Measurements from ENCODE around the gene ACBD6.
"Not testable (repeated sequence)": the region's sequence is repeated elsewhere in the genome, so short reads cannot be mapped to it uniquely, and the experiment has no call there.

The ACBD6 gene

DNA sequence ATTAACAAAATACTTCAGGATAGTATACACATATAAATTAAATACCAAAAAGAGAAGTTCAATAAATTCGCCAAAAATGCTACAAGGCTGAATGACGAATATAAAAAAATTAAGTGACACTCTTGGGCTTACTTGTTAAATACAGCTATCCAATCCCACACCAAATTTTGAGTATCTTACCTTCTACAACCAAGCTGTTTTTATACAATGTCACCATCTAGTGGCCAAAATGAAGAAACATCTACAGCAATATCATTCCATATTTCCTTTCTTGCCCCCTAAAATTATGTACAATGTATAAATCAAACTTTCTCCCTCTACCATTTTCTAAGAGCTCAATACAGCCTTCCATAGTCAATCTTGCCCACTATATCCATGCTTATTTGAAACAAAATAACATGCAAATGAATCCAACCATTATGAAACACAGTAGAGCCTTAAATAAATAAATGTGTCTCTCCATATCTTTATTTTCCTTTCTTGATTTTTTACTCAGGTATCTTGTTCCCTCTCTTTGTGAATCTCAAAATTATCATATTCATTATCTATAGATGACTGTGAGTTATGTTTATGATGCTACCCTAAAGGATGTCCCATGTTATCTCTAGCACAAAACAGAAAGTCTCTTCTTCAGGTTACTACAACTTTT, 86.3 kb downstream of the ACBD6 start:
- DNase-seq (ENCODE audit: low spot score), result peak; percentile 19

DNA sequence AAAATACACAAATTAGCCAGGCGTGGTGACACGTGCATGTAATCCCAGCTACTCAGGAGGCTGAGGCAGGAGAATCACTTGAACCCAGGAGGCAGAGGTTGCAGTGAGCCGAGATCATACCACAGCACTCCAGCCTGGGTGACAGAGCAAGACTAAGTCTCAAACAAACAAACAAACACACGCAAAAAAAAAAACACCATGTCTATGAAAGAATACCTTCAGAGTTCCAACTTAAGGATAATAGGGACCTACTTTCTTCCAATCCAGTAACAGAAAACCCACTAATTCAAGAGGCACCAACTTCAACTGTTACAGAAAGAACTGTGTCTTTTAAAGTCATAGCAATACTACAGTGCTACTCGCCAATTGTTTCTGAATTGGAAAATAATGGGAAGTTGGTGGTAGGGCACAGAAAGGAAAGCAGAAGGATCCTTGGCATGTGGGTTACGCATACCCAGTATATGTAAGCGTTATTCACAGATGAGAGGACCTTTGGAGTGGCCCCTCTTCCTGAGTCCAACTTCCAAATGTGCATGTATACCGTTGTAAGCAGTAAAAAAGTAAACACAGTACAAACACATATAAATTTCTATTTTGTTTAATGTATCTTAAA, 87.0 kb downstream of the ACBD6 start:
- DNase-seq (ENCODE audit: low spot score), result no peak

DNA sequence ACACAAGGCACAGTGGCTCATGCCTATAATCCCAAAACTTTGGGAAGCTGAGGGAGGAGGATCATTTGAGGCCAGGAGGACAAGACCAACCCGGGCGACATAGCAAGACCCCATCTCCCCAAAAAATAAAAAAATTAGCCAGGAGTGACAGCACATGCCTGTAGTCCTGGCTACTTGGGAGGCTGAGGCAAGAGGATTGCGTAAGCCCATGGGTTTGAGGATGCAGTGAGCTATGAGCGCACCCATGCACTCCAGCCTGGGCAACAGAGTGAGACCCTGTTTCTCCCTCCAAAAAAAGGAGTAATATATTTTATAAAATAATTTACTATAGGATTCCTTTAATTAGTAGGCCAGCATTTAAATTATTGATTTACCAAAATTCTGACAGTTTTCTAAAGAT, 89.8 kb downstream of the ACBD6 start:
- DNase-seq (ENCODE audit: low spot score), result no peak

DNA sequence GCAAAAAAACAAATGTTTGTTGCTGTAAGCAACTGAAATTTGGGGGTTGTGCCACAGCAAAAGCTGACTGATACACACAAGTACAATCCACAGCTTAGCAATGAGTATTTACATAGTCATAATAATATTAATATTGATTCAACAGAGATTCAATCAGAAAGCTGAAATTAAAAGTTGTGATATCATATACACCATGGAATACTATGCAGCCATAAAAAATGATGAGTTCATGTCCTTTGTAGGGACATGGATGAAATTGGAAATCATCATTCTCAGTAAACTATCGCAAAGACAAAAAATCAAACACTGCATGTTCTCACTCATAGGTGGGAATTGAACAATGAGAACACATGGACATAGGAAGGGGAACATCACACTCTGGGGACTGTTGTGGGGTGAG, 94.2 kb downstream of the ACBD6 start:
- DNase-seq (ENCODE audit: low spot score), result not testable (repeated sequence)

DNA sequence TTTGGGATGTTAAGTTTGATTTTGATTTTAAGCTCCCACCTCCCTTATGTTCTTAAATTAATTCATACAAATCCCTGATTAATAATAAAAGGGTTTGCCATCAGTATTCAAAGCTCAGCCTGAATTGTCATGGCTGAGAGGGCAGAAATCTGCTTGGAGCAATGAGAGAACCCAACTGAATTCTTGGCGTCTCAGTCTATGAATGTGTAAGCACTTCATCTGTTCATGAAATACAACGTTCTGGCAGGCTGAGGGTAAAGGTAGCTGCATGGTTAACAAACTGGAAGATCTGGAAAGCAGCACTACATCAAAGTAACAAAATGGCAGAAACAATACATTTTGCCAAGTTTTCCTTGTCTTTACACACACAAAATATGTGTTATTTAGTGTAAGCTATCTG, 95.3 kb downstream of the ACBD6 start:
- DNase-seq (ENCODE audit: low spot score), result no peak

DNA sequence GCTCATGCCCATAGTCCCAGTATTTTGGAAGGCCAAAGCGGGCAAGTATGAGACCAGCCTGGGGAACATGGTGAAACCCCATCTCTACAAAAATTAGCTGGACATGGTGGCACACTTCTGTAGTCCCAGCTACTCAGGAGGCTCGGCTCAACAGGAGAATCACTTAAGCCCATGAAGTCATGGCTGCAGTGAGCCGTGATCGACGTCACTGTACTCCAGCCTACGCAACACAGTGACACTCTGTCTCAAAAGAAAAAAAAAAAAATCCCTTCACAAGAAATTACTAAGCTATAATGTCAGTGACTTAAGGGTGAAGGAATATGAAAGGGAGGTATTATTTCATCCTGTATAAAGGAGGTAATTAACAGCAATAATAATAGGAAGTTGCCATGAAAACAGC, 99.8 kb downstream of the ACBD6 start:
- no peak for DNase-seq (ENCODE audit: low spot score)

DNA sequence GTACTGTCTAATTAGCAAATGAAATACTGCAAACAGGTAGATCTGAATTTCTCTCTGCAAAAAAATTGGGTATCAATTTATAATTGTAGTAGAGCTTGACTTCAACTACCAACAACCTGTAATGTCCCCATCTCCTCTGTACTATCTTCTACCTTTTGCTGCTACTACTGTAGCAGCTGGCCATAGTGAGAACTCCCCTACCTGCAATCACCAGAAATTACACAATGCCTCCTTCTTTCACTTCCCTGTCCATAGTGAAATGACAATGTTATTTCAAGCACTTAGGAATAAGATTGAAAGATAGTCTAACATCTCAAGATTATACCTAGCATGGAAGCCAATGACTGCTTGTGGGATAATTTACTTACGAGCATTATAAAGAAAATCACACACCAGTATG, 100.4 kb downstream of the ACBD6 start:
- no peak for DNase-seq (ENCODE audit: low spot score)

DNA sequence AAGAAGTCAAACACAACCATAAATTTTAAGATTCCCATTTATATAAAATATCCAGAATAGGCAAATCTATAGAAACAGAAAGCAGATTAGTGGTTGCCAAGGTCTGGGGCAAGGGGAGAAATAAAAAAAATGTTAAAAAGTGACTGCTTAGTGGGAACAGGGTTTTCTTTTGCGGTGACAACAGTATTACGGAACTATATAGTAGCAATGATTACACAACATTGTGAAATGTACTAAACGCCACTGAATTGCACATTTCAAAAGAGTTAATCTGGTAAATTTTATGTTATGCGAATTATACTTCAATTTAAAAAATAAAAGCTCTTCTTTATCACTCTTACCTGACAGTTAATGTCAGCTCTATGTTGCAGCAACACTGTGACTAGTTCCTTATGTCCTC, 105.2 kb downstream of the ACBD6 start:
- DNase-seq (ENCODE audit: low spot score), result no peak

DNA sequence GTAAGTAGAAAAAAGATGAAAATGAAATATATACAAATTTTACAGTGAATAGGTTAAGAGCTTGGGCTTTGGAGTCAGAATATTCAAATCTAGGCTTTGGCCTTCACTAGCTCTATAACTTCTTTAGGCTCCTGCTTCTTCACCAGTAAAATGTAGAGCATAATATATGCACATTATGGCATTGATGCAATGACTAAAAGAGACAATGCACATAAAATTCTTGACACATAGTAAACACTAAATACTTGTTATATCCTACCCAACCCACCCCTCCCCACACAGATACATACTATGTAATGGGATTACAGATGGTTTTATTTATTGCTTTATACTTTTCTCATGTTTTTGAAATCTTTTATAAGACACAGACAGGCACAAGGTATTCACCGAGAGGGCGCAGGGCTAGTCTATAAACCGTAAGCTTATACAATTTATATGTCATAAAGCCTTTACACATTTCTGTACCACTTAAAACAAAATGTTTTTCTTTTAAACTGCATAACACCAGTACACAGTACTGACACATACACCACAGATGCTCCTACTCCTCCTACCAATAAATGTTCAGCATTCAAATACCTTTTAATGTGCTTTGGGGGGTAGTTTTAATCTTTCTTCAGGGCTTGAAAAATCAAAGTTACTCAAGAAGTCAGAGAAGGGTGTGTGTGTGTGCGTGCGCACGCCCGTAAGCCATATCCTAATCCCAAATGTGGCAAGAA, 109.8 kb downstream of the ACBD6 start:
- DNase-seq (ENCODE audit: low spot score), result no peak

DNA sequence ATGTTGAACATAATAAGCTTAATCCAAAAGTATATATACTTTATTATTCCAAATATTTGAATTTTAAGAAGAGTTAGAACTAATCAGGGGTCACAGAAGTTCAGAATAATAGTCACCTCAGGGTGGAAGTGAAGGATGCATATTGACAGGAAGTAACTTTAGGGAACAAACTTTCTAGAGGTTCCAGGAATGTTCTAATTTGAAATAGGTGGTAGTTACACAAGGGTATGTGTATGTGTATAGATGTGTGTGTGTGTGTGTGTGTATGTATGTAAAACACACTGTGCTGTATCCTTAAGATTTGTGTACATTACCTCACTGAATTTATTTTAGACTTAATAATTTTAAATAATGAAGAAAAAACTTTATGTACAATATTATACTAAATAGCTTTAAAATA, 110.4 kb downstream of the ACBD6 start:
- DNase-seq (ENCODE audit: low spot score), result no peak

DNA sequence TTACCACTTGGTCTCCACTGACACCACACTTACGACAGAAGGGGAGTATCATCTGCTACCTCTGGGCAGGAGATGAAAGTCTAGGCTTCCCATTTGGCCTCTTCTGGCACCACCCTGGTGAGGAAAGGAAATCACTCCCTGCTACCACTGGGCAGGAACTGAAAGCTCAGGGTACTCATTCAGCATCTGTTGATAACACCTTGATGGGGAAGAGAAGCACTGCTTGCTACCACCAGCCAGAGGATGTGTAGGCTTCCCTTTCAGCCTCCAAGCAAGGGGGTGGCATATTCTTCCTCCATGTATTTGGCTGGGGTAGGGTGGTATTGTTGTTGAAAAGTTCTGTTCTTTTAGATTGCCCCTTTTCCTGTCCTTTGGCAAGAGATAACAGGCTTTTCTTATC, 115.0 kb downstream of the ACBD6 start:
- no peak for DNase-seq (ENCODE audit: low spot score)

DNA sequence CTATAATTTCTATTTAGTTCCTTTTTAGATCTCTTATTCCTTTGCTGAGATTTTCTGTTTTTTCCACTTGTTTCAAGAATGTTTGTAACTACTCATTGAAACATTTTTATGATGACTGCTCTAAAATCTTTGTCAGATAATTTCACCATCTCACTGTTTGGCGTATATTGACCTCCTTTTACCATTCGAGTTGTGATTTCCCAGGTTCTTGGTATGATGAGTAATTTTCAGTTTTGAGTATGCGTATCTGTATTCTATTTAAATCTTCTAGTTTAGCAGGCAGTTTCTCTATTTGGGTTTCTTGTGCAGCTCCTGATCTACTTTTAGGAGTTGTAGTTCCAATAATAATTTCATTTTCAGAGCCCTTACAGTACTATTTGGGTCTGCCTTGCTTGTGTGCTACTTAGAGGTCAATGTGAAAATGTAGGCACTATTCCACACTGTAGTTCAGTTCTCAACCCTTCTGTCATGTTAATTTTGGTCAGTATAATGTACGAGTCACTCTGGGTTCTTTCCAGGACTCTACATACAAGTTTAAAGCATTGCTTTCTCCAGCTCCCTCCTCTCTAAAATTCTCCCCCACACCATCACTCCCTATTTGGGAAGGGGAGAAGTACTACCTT, 115.5 kb downstream of the ACBD6 start:
- DNase-seq (ENCODE audit: low spot score), result no peak

DNA sequence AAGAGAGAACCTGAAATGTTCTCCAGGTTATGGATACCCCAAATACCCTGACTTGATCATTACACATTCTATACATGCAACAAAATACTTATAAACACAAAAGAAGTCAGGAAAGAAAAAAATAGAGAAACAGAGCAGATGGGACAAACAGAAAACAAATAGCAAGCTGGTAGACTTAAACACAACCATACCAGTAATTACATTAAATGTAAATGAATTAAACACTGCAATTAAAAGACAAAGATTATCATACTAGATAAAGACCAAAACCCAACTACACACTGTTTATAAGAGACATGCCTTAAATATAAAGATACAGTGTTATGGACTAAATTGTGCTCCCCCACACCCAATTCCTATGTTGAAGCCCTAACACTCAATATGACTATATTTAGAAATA, 117.2 kb downstream of the ACBD6 start:
- DNase-seq (ENCODE audit: low spot score), result no peak

DNA sequence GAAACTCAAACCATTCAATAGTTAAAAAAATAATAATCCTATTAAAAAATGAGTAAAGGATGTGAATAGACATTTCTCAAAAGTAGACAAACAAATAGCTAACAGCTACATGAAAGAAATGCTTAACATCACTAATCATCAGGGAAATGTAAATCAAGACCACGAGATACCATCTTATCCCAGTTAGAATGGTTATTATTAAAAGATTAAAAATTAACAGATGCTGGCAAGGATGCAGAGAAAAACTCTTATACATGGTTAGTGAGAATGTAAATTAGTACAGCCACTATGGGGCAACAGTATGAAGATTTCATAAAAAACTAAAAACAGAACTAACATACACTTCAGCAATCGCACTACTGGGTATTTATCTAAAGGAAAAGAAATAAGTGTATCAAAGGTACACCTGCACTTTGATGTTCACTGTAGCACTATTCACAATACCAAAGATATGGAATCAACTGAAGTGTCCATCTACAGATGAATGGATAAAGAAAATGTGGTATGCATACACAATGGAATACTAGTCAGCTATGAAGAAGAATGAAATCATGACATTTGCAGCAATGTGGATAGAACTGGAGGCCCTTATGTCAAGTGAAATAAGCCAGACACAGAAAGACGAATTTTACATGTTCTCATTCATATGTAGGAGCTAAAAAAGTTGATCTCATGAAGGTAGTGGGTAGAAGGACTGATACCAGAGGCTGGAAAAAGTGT, 117.9 kb downstream of the ACBD6 start:
- no peak for DNase-seq (ENCODE audit: low spot score)

DNA sequence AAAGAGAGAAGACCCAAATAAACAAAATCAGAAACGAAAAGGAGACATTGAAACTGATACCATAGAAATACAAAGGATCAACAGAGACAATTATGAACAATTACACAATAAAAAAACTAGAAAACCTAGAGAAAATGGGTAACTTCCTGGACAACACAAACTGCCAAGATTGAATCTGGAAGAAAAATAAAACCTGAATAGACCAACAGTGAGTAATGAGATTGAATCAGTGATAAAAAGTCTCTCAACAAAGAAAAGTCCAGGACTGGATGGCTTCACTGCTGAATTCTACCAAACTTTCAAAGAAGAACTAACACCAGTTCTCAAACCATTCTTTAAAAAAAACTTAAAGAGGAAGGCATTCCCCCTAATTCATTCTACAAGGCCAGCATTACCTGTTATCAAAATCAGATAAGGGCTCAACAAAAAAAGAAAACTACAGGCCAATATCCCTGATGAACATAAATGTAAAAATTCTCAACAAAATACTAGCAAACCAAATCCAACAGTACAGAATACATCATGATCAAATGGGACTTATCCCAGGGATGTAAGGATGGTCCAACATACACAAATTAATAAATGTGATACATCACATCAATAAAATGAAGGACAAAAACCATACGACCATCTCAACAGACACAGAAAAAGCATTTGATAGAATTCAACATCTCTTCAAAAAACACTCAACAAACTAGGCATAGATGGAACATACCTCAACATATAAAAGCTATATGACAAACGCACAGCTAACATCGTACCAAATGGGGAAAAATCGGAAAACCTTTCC, 119.9 kb downstream of the ACBD6 start:
- no peak for DNase-seq (ENCODE audit: low spot score)

DNA sequence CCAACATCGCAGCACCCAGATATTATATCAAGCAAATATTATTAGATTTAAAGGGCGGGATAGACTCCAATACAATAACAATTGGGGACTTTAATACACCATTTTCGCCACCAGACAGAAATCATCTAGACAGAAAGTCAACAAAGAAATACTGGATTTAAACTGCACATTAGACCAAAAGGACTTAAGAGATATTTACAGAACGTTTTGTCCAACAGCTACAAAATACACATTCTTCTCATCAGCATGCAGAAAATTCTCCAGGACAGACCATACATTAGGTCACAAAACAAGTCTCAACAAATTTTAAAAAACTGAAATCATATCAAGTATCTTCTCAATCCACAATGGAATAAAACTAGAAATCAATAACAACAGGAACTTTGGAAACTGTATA, 121.2 kb downstream of the ACBD6 start:
- no peak for DNase-seq (ENCODE audit: low spot score)

DNA sequence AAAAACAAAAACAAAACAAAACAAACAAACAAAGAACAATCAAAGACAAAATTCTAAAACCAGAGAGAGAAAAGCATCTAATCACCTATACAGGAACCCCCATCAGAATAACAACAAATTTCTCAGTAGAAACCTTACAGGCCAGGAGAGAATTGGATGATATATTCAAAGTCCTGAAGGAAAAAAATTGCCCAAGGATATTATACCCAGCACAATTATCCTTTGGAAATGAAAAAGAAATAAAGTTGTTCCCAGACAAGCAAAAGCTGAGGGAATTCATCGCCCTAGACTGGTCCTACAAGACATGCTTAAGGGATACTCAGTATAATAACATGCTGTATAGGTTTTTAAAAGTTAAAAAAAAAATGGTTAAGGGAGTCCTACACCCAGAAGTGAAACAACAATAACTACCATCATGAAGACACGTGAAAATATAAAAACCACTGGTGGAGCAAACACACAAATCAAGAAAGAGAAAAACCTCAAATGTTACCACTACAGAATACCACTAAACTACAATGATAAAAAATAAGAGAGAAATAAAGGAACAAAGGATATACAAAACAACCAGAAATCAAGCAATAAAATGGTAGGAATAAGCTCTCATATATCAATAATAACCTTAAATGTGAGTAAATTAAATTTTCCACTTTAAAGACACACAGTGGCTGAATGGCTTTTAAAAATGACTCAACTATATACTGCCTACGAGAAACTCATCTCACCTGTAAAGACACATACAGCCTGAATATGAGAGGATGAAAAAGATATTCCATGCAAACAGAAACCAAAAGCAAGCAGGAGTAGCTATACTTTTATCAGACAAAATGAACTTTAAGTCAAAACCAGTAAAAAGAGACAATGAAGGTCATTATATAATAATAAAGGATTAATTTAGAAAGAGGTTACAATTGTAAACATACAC, 121.9 kb downstream of the ACBD6 start:
- DNase-seq (ENCODE audit: low spot score), result no peak

DNA sequence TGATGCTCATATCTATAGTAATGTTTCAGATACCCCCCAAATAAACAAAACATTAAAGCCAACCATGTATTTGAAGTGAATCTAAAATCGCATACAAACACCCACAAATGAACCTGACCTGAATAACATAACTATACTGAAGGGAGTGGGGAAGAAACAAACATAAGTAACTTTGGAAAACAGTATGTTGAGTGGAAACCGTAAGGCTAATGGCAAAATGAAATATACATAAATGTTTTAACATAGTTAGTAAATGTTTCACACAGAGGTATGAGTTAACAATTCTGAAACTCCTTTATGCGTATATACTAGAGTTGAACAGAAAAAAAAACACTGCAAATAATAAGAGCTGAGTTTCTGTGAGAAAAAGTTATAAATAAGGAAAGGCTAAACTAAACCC, 125.6 kb downstream of the ACBD6 start:
- DNase-seq (ENCODE audit: low spot score), result no peak

DNA sequence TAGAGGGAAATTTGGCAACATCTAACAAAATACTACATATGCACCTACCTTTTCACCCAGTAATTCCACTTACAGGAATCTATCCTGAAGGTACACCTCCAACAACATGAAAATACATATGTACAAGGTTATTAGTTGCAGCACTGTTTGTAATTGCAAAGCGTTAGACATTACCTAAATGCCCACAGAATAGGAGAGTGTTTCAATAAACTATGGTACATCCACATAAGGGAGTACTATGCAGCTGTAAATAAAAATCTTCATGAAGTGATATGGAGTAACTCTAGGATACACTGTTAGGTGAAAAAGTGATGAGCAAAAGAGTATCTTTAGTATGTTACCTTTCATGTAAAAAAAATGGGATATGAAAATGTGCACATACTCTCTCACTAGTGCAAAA, 126.1 kb downstream of the ACBD6 start:
- no peak for DNase-seq (ENCODE audit: low spot score)

DNA sequence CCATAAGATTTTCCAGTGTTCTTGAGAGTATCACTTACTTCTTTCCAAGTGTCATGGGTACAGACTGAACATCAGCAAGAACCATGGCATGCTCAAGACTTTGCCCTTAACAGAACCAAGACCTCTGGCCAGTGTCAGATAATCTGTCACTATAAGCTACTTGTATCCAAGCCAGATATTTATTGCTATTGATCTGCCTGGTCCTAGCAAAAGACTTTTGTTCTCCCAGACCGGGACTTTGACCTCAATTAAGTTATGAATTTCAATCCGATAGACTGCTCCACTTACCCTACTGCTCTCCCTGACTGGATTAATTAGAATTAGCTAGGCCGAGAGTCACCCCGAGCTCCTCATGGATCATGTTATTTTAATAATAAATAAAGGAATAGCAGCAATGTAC, 129.6 kb downstream of the ACBD6 start:
- DNase-seq (ENCODE audit: low spot score), result no peak

DNA sequence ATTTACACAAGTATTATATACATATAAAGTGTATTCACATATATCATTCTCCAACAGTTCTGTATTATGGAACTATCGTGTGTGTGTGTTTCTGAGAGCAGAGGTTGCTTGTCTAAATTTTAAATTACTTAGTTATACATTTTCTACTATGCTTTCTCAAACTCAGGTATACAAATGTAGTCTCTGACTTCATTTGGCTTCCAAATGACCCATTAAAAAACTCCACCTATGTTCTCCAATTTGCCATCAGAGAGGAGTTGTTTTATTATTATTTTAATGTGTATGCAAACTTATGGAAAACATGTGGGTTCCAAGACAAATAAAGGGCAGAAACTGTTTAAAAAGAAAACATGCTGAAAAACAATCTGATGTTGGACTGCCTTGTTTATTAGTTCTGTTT, 131.8 kb downstream of the ACBD6 start:
- no peak for DNase-seq (ENCODE audit: low spot score)

All from CD4-positive, alpha-beta T cell treated with Interleukin-15 for 4 hours (primary cell).